DND-41 (cell line): ENCODE measurements around the gene KIF20B.

Source experiments
- CTCF ChIP-seq: IDR thresholded peaks from 2 replicates; pipeline ENCODE4 v1.5.1; 2012; ENCODE audit warnings: borderline replicate concordance, low read length, moderate library complexity, mild to moderate bottlenecking; ENCODE audit not compliant: poor library complexity, severe bottlenecking; ENCODE audit errors: extremely low read depth
- EZH2 ChIP-seq: IDR thresholded peaks from 3 replicates; pipeline ENCODE4 v1.6.1; 2012; ENCODE audit warnings: borderline replicate concordance, low read depth, mild to moderate bottlenecking, moderate library complexity, low read length, inconsistent platforms; ENCODE audit not compliant: severe bottlenecking

GRCh38 chr10:89697946-89698345 is 3.4 kb upstream of the KIF20B start:
- TF ChIP-seq CTCF, result no peak
- no peak for TF ChIP-seq EZH2
